ENCODE data around the gene PRB3.

PRB3 gene

GRCh38 chr12:11264501-11264900 is 5.0 kb downstream of the PRB3 start:
- TF ChIP-seq EZH2 (IDR thresholded peaks at IDR 0.05; ENCODE audit: borderline replicate concordance, low read depth, low read length, severe bottlenecking): no peak
- no peak for DNase-seq
- H4K20me1 ChIP-seq (ENCODE audit: insufficient read depth, low read length): no peaks in the 10 kb centered on the region
- no peaks in the 10 kb centered on the region for H3K4me1 ChIP-seq (ENCODE audit: insufficient read depth, low read length)
- H3K4me3 ChIP-seq (ENCODE audit: low read depth in 1 of 2, low read length in 2 of 2): no peak overlapping the region
- no peak overlapping the region for H3K27ac ChIP-seq (ENCODE audit: low read length)
- no peaks in the 10 kb centered on the region for H3K27me3 ChIP-seq (ENCODE audit: insufficient read depth, low read length, poor library complexity)
- no peaks in the 10 kb centered on the region for H3K79me2 ChIP-seq (ENCODE audit: insufficient read depth, low read length)
- H3K4me2 ChIP-seq (ENCODE audit: insufficient read depth, low read length): no peak overlapping the region
- no peaks in the 10 kb centered on the region for H3K9me3 ChIP-seq (ENCODE audit: insufficient read depth, low read length, severe bottlenecking)
- ATAC-seq (ENCODE audit: insufficient read depth, low read depth): no peak
- H2AFZ ChIP-seq (ENCODE audit: low read depth, low read length): no peak overlapping the region
- H3K36me3 ChIP-seq (ENCODE audit: insufficient read depth, low read length): no peaks in the 10 kb centered on the region
- no peak overlapping the region for H3K9ac ChIP-seq (ENCODE audit: low read depth, low read length)

- H3K79me2 ChIP-seq (ENCODE audit: insufficient read depth, low read length): no peaks in the 10 kb centered on the region
- H3K27me3 ChIP-seq (ENCODE audit: insufficient read depth, low read length, poor library complexity): peaks cover 3% of the 10 kb centered on the region
- H3K4me3 ChIP-seq (ENCODE audit: low read depth in 1 of 2, low read length in 2 of 2): no peak overlapping the region
- no peak overlapping the region for H3K9ac ChIP-seq (ENCODE audit: low read depth, low read length)
- no peaks in the 10 kb centered on the region for H3K4me1 ChIP-seq (ENCODE audit: insufficient read depth, low read length)
- no peak overlapping the region for H3K27ac ChIP-seq (ENCODE audit: low read length)
- TF ChIP-seq, protein P1, sequence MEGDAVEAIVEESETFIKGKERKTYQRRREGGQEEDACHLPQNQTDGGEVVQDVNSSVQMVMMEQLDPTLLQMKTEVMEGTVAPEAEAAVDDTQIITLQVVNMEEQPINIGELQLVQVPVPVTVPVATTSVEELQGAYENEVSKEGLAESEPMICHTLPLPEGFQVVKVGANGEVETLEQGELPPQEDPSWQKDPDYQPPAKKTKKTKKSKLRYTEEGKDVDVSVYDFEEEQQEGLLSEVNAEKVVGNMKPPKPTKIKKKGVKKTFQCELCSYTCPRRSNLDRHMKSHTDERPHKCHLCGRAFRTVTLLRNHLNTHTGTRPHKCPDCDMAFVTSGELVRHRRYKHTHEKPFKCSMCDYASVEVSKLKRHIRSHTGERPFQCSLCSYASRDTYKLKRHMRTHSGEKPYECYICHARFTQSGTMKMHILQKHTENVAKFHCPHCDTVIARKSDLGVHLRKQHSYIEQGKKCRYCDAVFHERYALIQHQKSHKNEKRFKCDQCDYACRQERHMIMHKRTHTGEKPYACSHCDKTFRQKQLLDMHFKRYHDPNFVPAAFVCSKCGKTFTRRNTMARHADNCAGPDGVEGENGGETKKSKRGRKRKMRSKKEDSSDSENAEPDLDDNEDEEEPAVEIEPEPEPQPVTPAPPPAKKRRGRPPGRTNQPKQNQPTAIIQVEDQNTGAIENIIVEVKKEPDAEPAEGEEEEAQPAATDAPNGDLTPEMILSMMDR (IDR thresholded peaks at IDR 0.05; ENCODE audit: borderline replicate concordance, extremely low read depth, low read length, poor library complexity, severe bottlenecking): no peak
- no peak for TF ChIP-seq EZH2 (IDR thresholded peaks at IDR 0.05; ENCODE audit: borderline replicate concordance, low read depth, low read length, severe bottlenecking)
- no peaks in the 10 kb centered on the region for H3K9me3 ChIP-seq (ENCODE audit: insufficient read depth, low read length, severe bottlenecking)
- no peaks in the 10 kb centered on the region for H4K20me1 ChIP-seq (ENCODE audit: insufficient read depth, low read length)
- ATAC-seq (ENCODE audit: insufficient read depth, low read depth) (no peak), DNase-seq (no peak)
- H2AFZ ChIP-seq (ENCODE audit: low read depth, low read length): no peak overlapping the region
- no peak overlapping the region for H3K4me2 ChIP-seq (ENCODE audit: insufficient read depth, low read length)
- H3K36me3 ChIP-seq (ENCODE audit: insufficient read depth, low read length): no peaks in the 10 kb centered on the region
Measured at GRCh38 chr12:11246489-11246888, 23.0 kb downstream of the PRB3 start.

- no peak overlapping the region for H3K4me3 ChIP-seq (ENCODE audit: low read depth in 1 of 2, low read length in 2 of 2)
- H2AFZ ChIP-seq (ENCODE audit: low read depth, low read length): no peak overlapping the region
- TF ChIP-seq EZH2 (IDR thresholded peaks at IDR 0.05; ENCODE audit: borderline replicate concordance, low read depth, low read length, severe bottlenecking): no peak
- TF ChIP-seq, protein P1 (IDR thresholded peaks at IDR 0.05; ENCODE audit: borderline replicate concordance, extremely low read depth, low read length, poor library complexity, severe bottlenecking): no peak
- H3K9ac ChIP-seq (ENCODE audit: low read depth, low read length): no peak overlapping the region
- H4K20me1 ChIP-seq (ENCODE audit: insufficient read depth, low read length): no peaks in the 10 kb centered on the region
- no peaks in the 10 kb centered on the region for H3K79me2 ChIP-seq (ENCODE audit: insufficient read depth, low read length)
- H3K4me1 ChIP-seq (ENCODE audit: insufficient read depth, low read length): no peaks in the 10 kb centered on the region
- DNase-seq: no peak
- no peaks in the 10 kb centered on the region for H3K36me3 ChIP-seq (ENCODE audit: insufficient read depth, low read length)
- no peaks in the 10 kb centered on the region for H3K9me3 ChIP-seq (ENCODE audit: insufficient read depth, low read length, severe bottlenecking)
- no peak overlapping the region for H3K4me2 ChIP-seq (ENCODE audit: insufficient read depth, low read length)
- ATAC-seq (ENCODE audit: insufficient read depth, low read depth): no peak
- no peak overlapping the region for H3K27ac ChIP-seq (ENCODE audit: low read length)
- H3K27me3 ChIP-seq (ENCODE audit: insufficient read depth, low read length, poor library complexity): no peaks in the 10 kb centered on the region
Measured at GRCh38 chr12:11242656-11243055, 26.9 kb downstream of the PRB3 start.

- ATAC-seq (ENCODE audit: insufficient read depth, low read depth) (no peak), DNase-seq (no peak)
- Histone ChIP-seq H3K27ac (ENCODE audit: low read length) (no peak overlapping the region), H3K79me2 (ENCODE audit: insufficient read depth, low read length) (no peaks in the 10 kb centered on the region), H3K36me3 (ENCODE audit: insufficient read depth, low read length) (no peaks in the 10 kb centered on the region), H3K9me3 (ENCODE audit: insufficient read depth, low read length, severe bottlenecking) (no peaks in the 10 kb centered on the region), H4K20me1 (ENCODE audit: insufficient read depth, low read length) (no peaks in the 10 kb centered on the region), H3K9ac (ENCODE audit: low read depth, low read length) (no peak overlapping the region), H3K4me3 (ENCODE audit: low read depth in 1 of 2, low read length in 2 of 2) (no peak overlapping the region), H3K4me1 (ENCODE audit: insufficient read depth, low read length) (no peaks in the 10 kb centered on the region), H2AFZ (ENCODE audit: low read depth, low read length) (no peak overlapping the region), H3K4me2 (ENCODE audit: insufficient read depth, low read length) (no peak overlapping the region), H3K27me3 (ENCODE audit: insufficient read depth, low read length, poor library complexity) (no peaks in the 10 kb centered on the region)
- no peak for TF ChIP-seq EZH2 (IDR thresholded peaks at IDR 0.05; ENCODE audit: borderline replicate concordance, low read depth, low read length, severe bottlenecking)
- TF ChIP-seq, protein P1 (IDR thresholded peaks at IDR 0.05; ENCODE audit: borderline replicate concordance, extremely low read depth, low read length, poor library complexity, severe bottlenecking): no peak
Measured at GRCh38 chr12:11240348-11240930, 29.1 kb downstream of the PRB3 start.

Measured in DND-41 (cell line).